Left ventricle myocardium inferior (tissue), 1 donor: ENCODE measurements around the gene ACTR1A. TPM values are rescaled to one million over a fixed set of nuclear protein-coding genes. Genes with fewer than 3 reads are reported as not detected.
A peak's percentile ranks its signal among the peaks of the same experiment; 100 is the strongest.
"Not testable (repeated sequence)": the region's sequence is repeated elsewhere in the genome, so short reads cannot be mapped to it uniquely, and the experiment has no call there.

ENCODE experiments used
- DNase-seq: peaks from one replicate; pipeline ENCODE4 v3.0.0-alpha.2; 2020
- H3K27ac ChIP-seq: fragments of 200-600 bp; replicated peaks from 2 replicates; pipeline ENCODE4 v1.8.0; 2021
- H3K27me3 ChIP-seq: fragments of 200-600 bp; 2 replicates; pipeline ENCODE4 v1.8.0; 2021; ENCODE audit warnings: low read depth
- H3K36me3 ChIP-seq: fragments of 200-600 bp; 2 replicates; pipeline ENCODE4 v1.8.0; 2021
- H3K4me1 ChIP-seq: fragments of 200-600 bp; 2 replicates; pipeline ENCODE4 v1.8.0; 2021
- H3K4me3 ChIP-seq: fragments of 200-600 bp; 2 replicates; pipeline ENCODE4 v1.8.0; 2021; ENCODE audit warnings: mild to moderate bottlenecking, moderate library complexity
- H3K9me3 ChIP-seq: fragments of 200-600 bp; replicated peaks from 2 replicates; pipeline ENCODE4 v1.8.0; 2021
- intact Hi-C: fragments of 100-400 bp; cut with micrococcal nuclease; formaldehyde crosslinking; loops from one replicate; pipeline ENCODE4 v1.11.0; 2022
- total RNA-seq: library from RNA; stranded (reverse); fragmentation: NEBNext Ultra II Directional; extraction: Animal tissue kit (Norgen Biotek cat#: 25700); gene quantifications from one replicate; pipeline ENCODE4 v1.2.1, GENCODE V29; 2021
- TF ChIP-seq, protein P1 (sequence below): fragments of 200-600 bp; IDR thresholded peaks from 2 replicates; pipeline ENCODE4 v1.8.0; 2021; ENCODE audit warnings: antibody characterized with exemption, mild to moderate bottlenecking, borderline replicate concordance
- donor health status: DM: no; HTN: yes; CAD: no; lungs with severe emphysema.

ACTR1A gene
- total RNA-seq, 1 donor from 2014 or later: 103 TPM

DNA sequence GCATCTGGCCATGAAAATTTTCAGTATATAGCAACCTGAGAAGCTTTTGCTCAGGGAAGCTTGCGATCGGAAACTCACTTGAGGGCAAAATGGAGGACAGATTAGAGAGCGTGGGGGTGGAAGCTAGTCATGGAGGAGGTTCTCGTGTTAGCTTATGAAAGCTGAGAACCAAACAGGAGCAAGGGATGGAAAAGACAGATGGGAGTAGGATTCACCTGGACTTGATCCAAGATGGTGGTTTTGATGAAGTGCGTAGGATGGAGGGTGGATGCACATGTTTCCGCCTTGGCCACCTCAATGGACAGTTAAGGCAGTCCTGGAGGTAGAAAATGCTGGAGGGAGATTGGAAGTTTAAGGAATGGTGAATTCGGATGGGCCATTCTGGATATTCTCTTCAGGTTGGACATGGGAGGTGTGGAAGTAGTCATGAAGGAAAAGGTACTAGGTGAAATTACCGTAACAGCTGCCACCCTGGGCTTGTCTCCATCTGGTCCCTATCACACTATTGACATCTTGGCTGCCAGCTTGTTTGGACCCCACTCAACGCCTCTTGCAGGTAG lies 44.8 kb downstream of the ACTR1A start:
- H3K27me3 ChIP-seq: no peaks in the 10 kb centered on the region
- TF ChIP-seq, protein P1, sequence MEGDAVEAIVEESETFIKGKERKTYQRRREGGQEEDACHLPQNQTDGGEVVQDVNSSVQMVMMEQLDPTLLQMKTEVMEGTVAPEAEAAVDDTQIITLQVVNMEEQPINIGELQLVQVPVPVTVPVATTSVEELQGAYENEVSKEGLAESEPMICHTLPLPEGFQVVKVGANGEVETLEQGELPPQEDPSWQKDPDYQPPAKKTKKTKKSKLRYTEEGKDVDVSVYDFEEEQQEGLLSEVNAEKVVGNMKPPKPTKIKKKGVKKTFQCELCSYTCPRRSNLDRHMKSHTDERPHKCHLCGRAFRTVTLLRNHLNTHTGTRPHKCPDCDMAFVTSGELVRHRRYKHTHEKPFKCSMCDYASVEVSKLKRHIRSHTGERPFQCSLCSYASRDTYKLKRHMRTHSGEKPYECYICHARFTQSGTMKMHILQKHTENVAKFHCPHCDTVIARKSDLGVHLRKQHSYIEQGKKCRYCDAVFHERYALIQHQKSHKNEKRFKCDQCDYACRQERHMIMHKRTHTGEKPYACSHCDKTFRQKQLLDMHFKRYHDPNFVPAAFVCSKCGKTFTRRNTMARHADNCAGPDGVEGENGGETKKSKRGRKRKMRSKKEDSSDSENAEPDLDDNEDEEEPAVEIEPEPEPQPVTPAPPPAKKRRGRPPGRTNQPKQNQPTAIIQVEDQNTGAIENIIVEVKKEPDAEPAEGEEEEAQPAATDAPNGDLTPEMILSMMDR: no peak
- H3K27ac ChIP-seq: no peak overlapping the region
- H3K9me3 ChIP-seq: no peaks in the 10 kb centered on the region
- DNase-seq: no peak
- H3K36me3 ChIP-seq: no peaks in the 10 kb centered on the region
- H3K4me1 ChIP-seq: peaks cover 23% of the 10 kb centered on the region
- no peak overlapping the region for H3K4me3 ChIP-seq
- intact Hi-C loops: no loop called here

DNA sequence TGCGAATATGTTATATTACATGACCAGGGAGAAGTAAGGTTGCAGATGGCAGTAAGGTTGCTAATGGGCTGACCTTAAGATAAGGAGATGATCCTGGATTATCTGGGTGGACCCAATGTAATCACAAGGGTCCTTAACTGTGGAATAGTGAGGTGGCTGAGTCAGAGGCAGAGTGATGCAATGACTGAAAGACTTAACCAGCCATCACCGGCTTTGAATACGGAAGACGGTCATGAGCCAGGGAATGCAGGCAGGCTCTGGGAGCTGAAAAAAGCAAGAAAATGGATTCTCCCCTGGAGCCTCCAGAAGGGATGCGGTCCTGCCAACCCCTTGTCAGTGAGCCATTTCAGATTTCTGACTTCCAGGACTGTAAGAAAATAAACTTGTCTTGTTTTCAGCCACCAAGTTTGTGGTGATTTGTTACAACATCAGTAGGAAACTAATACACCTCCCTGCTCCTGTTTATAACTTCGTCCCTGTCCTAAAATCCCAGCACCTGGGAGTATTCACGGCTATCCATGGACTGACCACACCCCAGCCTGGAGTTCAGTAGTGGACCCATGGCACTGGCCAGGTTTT lies 46.5 kb downstream of the ACTR1A start:
- Histone ChIP-seq H3K4me1 (peaks cover 17% of the 10 kb centered on the region), H3K27ac (no peak overlapping the region), H3K9me3 (no peaks in the 10 kb centered on the region), H3K36me3 (no peaks in the 10 kb centered on the region), H3K4me3 (no peak overlapping the region), H3K27me3 (no peaks in the 10 kb centered on the region)
- intact Hi-C loops: no loop called here
- TF ChIP-seq, protein P1: no peak
- DNase-seq: no peak

DNA sequence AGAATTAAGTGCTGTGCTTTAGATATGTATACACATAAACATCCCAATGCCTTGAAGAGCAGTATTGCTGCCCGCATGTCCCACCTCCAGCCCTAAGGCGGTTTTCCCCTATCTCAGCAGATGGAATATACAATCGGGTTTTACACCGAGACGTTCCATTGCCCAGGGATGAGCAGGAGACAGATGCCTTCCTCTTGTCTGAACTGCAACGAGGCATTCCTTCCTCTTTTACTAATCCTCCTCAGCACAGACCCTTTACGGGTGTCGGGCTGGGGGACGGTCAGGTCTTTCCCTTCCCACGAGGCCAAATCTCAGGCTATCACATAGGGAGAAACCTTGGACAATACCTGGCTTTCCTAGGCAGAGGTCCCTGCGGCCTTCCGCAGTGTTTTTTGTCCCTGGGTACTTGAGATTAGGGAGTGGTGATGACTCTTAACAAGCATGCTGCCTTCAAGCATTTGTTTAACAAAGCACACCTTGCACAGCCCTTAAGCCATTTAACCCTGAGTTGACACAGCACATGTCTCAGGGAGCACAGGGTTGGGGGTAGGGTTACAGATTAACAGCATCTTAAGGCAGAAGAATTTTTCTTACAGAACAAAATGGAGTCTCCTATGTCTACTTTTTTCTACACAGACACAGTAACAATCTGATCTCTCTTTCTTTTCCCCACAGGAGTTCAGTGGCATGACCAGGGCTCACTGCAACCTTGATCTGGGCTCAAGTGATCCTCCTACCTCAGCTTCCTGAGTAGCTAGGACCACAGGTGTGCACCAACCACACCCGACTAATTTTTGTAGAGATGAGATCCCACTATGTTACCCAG lies 47.6 kb downstream of the ACTR1A start:
- DNase-seq, H3K27ac ChIP-seq, H3K4me3 ChIP-seq, H3K9me3 ChIP-seq, H3K27me3 ChIP-seq, intact Hi-C loops, H3K36me3 ChIP-seq: not testable (repeated sequence)
- H3K4me1 ChIP-seq: peaks cover 21% of the 10 kb centered on the region

DNA sequence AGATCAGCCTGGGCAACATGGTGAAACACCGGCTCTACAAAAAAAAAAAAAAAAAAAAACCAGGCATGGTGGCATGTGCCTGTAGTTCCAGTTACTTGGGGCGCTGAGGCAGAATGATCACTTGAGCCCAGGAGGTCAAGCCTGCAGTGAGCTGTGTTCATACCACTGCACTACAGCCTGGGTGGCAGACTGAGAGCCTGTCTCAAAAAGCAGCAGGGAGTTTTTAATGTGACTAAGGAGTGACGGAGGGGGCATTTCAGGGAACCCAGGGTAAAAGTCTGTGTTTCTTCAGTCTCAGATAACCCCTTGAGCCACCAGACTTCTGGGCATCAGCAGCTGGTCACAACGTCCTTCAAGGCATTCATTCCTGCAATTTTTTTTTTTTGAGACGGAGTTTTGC lies 49.0 kb downstream of the ACTR1A start:
- Histone ChIP-seq H3K4me1 (peaks cover 28% of the 10 kb centered on the region), H3K27me3 (no peaks in the 10 kb centered on the region), H3K9me3 (no peaks in the 10 kb centered on the region), H3K36me3 (no peaks in the 10 kb centered on the region), H3K27ac (peak overlapping the region; percentile 46), H3K4me3 (no peak overlapping the region)
- intact Hi-C loops: no loop called here
- no peak for DNase-seq
- TF ChIP-seq, protein P1: no peak

DNA sequence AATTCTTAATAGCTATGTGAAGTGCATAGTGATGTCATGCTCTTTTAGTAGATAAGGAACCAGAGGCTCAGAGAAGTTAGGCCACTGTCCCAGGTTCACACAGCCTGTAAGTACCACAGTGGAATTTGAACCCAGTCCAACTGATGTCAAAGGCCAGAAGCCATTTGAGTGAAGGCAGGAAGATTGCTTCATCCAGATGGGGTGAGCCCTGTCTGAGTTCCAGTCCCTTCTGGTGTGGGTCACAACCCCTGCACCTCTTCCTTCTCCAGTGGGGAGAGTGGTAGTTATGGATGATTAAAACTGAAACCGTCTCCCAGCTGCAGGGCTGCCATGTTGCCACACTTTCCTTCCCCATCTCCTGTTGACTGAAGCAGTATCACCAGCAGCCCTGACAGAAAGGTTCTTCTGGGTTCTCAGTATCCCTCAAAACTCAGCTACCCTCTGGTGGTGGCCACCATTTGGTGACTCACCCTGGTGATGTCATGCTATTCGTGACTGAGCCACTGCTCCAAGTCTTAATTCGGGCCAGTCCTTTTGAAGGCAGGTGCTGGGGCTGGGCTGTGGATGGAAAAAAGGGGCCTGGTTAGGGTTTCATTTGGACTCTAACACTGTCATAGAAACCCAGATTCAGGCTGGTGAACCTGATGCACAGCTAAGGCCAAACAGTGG lies 49.7 kb downstream of the ACTR1A start:
- Histone ChIP-seq H3K4me1 (peaks cover 28% of the 10 kb centered on the region), H3K9me3 (no peaks in the 10 kb centered on the region), H3K27me3 (no peaks in the 10 kb centered on the region), H3K36me3 (no peaks in the 10 kb centered on the region), H3K4me3 (no peak overlapping the region), H3K27ac (peak overlapping the region; percentile 46)
- intact Hi-C loops: no loop called here
- no peak for DNase-seq
- TF ChIP-seq, protein P1: no peak
